SIG-M5 treated with dmso at 0.1 percent for 504 hours (cell line): ENCODE results near the gene IRF9.

ENCODE experiments used
- DNase-seq: peaks from one replicate; lab custom pipeline; 2025; ENCODE audit not compliant: unreplicated experiment; lab: John Stamatoyannopoulos, UW

Gene IRF9, protein sequence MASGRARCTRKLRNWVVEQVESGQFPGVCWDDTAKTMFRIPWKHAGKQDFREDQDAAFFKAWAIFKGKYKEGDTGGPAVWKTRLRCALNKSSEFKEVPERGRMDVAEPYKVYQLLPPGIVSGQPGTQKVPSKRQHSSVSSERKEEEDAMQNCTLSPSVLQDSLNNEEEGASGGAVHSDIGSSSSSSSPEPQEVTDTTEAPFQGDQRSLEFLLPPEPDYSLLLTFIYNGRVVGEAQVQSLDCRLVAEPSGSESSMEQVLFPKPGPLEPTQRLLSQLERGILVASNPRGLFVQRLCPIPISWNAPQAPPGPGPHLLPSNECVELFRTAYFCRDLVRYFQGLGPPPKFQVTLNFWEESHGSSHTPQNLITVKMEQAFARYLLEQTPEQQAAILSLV

DNA sequence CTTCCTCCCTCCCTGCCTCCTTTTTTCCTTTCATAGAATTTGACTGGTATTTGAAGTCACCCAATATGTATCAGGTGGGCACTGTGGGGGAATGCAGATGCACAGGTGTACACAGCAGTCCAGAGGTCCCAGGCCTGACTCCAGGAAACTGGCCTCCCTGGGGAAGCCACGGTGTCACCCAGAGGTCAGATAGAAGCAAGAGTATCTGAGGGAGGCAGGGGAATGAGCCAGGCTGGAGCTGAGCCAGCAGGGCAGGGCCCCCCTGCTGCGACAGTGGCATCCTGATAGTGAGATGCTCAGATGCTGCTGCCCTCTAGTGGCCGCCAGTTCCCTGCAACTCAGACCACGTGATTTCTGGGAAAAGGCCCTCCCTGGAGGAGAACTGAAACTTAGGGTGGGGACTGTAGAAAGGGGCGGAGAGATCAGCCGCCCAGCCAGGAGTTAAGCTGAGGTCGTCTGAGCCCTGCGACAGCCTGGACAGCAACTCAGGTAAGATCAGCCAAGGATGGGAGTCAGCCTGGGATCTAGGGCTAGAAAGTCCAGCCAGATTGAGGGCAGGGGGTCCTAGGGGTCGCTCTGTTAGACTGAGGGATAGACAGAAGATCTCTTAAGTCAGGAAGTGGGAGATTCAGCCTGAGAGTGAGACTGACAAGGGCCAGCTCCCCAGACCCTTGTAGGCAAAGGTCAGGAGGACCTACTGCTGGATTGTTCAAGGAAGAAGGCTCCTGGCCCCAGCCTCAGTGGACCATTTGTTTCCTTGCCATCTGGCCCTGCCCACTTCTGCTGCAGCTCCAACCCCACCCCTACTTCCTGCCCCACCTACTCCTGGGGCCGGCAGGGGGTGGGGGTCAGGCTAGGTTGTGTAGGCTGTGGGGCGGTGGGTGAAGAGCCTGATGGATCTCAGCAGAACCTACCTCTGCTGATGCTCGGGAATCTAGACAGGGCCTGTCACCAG, at the start of gene IRF9:
Gene IRF9, plus strand, starts transcription at position 416 of the 955 bp plus-strand sequence. CDS start 880 bp downstream, outside the sequence.
- peak; percentile 97 for DNase-seq

- DNase-seq = no peak
Observed at GRCh38 chr14:24113379-24113800, 47.7 kb upstream of the IRF9 start.

DNA sequence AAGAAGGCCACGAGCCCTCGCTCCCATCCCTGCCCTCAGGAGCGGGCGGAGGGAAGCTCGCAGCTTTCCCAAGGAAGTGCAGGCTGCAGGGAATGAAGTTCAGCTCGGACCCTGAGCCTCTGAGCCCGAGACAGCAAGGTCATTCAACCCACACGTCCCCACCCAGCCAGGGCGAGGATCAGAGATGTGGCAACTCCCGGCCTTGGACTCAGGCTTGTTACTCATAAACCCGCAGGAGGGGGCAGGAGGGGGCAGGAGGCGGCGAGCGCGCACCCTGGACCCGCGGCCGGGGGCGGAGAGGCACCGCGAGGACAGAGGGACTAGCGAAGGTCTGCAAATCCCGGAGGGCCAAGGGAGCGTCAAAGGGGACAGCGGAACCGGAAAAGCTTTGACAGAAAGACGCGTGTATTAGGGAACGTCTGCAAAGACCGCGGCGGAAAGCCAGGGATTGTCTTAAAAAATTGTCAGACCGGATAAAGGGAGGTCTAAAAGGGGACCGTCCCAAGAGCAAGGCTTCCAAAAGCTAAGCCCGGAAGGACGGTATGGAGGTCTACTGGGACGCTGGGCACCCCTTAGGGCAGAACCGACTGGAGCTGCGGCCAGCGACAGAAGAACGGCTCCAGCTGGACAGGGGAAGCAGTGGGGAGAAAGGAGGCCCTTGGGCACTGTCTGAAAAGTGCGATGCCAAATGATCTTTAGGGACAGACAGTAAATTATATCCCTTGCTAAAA, 47.1 kb upstream of the IRF9 start:
- peak; percentile 88 for DNase-seq

DNA sequence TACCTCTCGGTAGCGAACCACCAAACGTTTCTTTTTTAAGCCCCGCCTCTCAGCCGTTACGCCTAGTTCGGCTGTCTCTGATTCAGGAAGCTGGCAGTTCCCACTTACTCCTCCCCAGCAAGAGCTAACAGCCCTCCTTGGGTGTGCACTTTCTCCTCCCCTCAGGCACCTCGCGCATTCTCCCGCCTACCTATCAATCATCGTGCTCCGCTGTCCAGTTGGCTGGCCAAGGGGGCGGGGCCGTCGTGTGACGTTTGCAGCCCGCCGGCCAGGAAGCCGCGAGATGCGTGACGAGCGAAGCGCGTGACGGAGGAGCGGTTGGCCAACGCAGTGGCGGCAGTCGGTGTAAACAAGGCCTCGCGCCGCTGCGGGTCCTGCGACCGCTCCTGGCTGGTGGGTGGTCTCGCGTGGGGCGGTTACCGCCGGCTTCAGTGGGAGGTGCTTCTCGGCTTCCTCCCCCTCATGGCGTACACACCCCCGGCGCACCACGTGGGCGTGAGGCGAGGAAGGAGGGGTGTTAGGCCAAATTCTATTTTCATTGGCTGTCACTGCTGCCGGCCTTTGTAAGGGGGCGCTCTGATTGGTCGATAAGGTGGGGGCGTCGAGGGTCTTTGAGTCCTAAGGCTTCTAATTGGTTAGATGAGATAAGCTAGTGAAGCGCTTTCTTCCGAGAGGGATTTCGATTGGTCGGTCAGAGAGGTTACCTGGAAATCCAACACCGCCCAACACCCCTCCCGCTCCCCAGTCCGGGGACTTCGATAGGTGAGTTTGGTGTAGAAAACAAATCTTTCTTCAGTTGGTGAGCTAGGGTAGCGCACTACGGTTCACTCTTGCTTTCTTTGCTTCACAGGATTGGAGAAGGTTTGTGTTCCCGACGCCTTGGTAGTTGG, 46.3 kb upstream of the IRF9 start, which contains the start of the genes DCAF11 and NRL:
Gene DCAF11, plus strand, starts transcription at position 246 of the 890 bp plus-strand sequence. CDS start 818 bp downstream, outside the sequence.
Gene NRL, minus strand, starts transcription at position 418 of the 890 bp plus-strand sequence. CDS start 32,101 bp downstream, outside the sequence.
- peak; percentile 100 for DNase-seq

DNA sequence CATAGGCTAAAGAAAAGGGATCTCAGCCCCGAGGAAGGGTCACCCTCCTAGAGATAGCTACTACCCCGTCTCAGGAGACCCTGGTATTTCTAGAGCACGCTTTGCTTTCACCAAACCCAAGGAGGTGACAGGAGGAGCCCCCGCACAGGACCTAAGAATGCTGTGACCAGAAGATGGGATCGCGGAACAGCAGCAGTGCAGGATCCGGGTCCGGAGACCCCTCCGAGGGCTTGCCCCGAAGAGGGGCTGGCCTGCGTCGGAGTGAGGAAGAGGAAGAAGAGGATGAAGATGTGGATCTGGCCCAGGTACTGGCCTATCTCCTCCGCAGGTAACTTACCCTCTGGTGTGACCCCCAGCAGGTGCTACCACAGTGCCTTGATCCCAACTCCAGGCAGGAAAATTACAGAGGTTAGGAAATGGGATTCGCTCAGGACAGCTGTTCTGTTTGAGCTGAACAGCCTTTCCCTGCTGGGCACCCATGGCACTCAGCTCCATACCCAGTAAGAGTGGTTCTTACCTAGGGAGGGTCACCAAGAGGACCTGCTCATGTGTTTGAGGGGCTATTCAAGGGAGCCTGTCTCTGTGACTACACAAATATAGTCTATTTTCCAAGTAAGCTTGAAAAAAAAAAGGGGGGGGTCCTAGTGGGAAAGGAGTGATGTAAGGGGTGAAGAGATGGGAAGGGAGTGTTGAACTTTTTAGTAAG, 45.5 kb upstream of the IRF9 start:
- DNase-seq = no peak

- DNase-seq = no peak
Observed at GRCh38 chr14:24116128-24116814, 44.8 kb upstream of the IRF9 start.

- DNase-seq = no peak
Observed at GRCh38 chr14:24117179-24117578, 43.9 kb upstream of the IRF9 start.

DNA sequence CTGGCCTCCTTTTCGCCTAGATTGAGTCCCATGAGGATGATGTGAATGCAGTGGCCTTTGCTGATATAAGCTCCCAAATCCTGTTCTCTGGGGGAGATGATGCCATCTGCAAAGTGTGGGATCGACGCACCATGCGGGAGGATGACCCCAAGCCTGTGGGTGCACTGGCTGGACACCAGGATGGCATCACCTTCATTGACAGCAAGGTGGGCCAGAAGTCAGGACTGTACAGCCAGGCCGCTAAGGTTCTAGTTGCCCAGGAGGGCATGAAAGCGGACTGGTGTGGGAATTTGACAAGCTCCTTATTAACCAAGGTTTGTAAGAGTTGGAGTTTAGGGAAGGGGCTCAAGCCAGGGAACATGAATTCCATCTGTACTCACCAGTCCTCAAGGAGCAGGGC, 41.4 kb upstream of the IRF9 start:
- no peak for DNase-seq

GRCh38 chr14:24121210-24121609, 39.9 kb upstream of the IRF9 start:
- DNase-seq = no peak

- no peak for DNase-seq
Observed at GRCh38 chr14:24122416-24122815, 38.6 kb upstream of the IRF9 start.

GRCh38 chr14:24122898-24123297, 38.2 kb upstream of the IRF9 start:
- no peak for DNase-seq

DNA sequence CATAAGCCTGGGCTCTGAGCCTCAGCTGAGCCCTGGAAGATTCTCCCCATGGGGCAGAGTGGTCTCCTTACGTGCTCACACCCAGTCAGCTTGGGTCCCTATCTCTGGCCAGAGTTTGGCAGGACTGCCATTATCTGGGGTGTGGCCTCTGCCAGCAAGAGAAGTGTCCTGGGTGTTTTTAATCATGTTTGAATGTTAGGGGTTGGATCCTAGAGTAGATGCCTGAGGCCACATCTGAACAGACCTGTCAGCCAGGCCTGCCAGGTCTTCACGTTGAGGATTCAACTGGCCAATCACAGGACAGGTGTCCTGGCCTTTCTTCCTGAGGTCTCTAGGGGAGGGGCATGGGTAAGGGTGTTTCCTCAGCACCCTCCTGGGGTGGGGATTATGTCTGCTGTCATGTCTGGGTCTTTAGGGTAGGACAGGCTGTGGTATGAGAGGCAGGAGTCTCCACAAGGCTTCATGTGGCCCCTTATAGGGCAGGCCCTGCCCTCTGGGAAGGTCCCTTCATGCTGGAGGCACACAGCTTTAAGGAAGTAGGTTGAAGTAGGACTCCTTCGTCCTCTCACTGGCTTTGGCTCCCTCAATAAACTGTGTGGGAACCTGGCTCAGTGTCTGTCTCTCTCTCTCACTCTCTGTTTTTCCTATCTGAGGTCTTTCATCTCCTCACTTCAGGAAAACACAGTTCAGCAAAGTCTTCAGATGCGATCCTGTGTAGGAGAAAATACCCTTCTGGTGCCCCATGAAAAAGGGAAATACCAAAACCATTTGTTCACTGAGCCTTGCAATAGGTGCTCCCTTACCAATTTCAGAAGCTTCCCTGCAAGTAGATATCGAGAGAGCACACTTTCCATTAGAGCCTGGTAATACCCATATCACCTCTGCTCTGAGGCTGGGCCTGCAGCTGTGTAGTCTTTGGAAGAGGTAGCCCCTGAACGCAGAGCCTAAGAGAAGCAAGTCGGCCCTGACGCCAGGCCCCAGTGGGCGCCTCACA, 37.3 kb upstream of the IRF9 start:
- no peak for DNase-seq

DNA sequence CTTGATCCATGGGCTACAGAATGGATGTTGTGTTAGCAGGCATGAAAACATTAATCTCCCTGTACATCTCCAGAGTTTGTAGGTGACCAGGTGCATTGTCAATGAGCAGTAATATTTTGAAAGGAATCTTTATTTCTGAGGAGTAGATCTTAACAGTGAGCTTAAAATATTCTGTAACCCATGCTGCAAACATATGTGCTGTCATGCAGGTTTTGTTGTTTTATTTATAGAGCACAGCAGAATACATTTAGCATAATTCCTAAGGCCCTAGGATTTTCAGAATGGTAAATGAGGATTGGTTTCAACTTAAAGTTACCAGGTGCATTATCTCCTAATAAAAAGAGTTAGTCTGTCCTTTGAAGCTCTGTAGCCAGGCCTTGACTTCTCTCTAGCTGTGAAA, 34.1 kb upstream of the IRF9 start:
- no peak for DNase-seq

DNA sequence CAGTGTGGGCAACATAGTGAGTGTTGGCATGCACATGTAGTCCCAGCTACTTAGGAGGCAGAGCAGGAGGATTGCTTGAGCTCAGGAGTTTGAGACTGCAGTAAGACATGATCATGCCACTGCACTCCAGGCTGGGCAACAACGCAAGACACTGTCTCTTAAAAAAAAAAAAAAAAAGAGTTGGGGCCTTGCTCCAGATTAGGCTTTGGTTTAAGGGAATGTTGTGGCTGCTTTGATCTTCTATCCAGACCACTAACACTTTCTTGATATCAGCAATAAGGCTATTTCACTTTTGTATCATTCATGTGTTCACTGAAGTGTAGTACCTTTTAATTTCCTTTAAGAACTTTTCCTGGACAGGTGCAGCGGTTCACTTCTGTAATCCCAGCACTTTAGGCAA, 33.4 kb upstream of the IRF9 start:
- no peak for DNase-seq

DNA sequence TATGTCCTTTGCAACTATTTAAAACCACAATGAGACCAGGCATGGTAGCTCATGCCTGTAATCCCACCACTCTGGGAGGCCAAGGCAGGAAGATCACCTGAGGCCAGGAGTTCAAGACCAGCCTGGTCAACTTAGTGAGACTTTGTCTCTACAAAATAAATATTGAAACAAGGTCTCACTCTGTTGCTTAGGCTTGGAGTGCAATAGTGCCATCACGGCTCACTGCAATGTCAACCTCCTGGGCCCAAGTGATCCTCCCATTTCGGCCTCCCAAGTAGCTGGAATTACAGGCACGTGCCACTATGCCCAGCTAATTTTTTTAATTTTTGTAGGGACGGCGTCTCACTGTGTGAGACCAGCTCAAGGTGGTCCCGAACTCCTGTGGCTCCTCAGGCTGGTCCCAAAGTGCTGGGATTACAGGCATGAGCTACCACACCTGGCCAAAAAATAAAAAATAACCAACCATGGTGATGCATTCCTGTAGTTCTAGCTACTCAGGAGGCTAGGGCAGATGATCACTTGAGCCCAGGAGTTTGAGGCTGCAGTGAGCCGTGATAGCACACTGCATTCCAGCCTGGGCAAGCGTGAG, 31.6 kb upstream of the IRF9 start:
- no peak for DNase-seq

GRCh38 chr14:24130380-24130716, 30.7 kb upstream of the IRF9 start, which contains the start of gene FITM1:
Gene FITM1, plus strand, starts transcription at chr14:24130659. Its CDS starts 905 bp downstream, at chr14:24131564.
- DNase-seq = peak; percentile 56
